Prostate gland (tissue), 2 donors: ENCODE results near the gene NOXA1. TPM values are rescaled to one million over a fixed set of nuclear protein-coding genes. Genes with fewer than 3 reads are reported as not detected.

Experiments used
- DNase-seq: peaks from one replicate; pipeline ENCODE4 v3.0.0-alpha.2; 2019; ENCODE audit warnings: low spot score
- H3K27ac ChIP-seq, 2 donors: fragments of 200-600 bp; sonication (generic); 2 replicates each; pipeline ENCODE4 v1.5.1; 2017 to 2019
- H3K27me3 ChIP-seq: fragments of 200-600 bp; sonication (generic); replicated peaks from 2 replicates; pipeline ENCODE4 v1.5.1; 2019; ENCODE audit not compliant: insufficient read depth
- H3K36me3 ChIP-seq, 2 donors: fragments of 200-600 bp; sonication (generic); 1 replicate in 1 of 2; 2 replicates in 1 of 2; pipeline versions ENCODE4 v1.5.1 to v1.8.1; 2017 to 2019
- H3K4me1 ChIP-seq: fragments of 200-600 bp; sonication (generic); replicated peaks from 2 replicates; pipeline ENCODE4 v1.5.1; 2019
- H3K4me3 ChIP-seq, 2 donors: fragments of 200-600 bp; sonication (generic); 2 replicates each; pipeline ENCODE4 v1.5.1; 2017 to 2019
- H3K9me3 ChIP-seq: fragments of 200-600 bp; sonication (generic); 2 replicates; pipeline ENCODE4 v1.5.1; 2017
- CTCF ChIP-seq, 4 experiments: fragments of 200-600 bp in 2 of 4; fragments of 450-650 bp in 2 of 4; sonication (generic) in 2 of 4; IDR thresholded peaks; 1 replicate in 3 of 4; 2 replicates in 1 of 4; pipeline ENCODE4 v1.5.1; 2016 to 2019; ENCODE audit warnings: antibody characterized with exemption in 4 of 4, mild to moderate bottlenecking in 2 of 4, moderate library complexity in 2 of 4
- POLR2A ChIP-seq: fragments of 450-650 bp; IDR thresholded peaks from one replicate; pipeline ENCODE4 v1.6.1; 2016; ENCODE audit warnings: antibody characterized with exemption, mild to moderate bottlenecking
- POLR2AphosphoS5 ChIP-seq: sonication (generic); formaldehyde crosslinking; IDR thresholded peaks from one replicate; pipeline ENCODE4 v1.6.1; 2017; ENCODE audit warnings: antibody characterized with exemption
- WGBS: methylation state at CpG from one replicate; pipeline ENCODE4 v1.1.5; 2018; 5-methylcytosine and 5-hydroxymethylcytosine counted together
- intact Hi-C: fragments of 100-400 bp; cut with DNase I; formaldehyde crosslinking; loops from one replicate; pipeline ENCODE4 v1.14.2; 2022
- total RNA-seq, 2 donors: library from RNA; depleted of rRNA; stranded (reverse); fragments of >200 nt; gene quantifications; one replicate each; pipeline ENCODE4 v1.1.0, GENCODE V29; 2016

The NOXA1 gene
- total RNA-seq, 2 donors from 2014 or later = 7.5 to 17.1 TPM

GRCh38 chr9:137411260-137411644, 11.9 kb upstream of the NOXA1 start:
- 62% methylated on average over 17 of the region's 17 CpGs for WGBS
- Histone ChIP-seq H3K4me3 (no peak overlapping the region), H3K4me1 (no peaks in the 10 kb centered on the region), H3K27ac (no peak overlapping the region), H3K9me3 (no peaks in the 10 kb centered on the region), H3K36me3 (no peaks in the 10 kb centered on the region), H3K27me3 (no peaks in the 10 kb centered on the region)
- intact Hi-C loops = no loop called here
- DNase-seq = no peak
- no peak for TF ChIP-seq POLR2AphosphoS5
- no peak for TF ChIP-seq POLR2A
- no peak for TF ChIP-seq CTCF (IDR thresholded peaks at IDR 0.05)

GRCh38 chr9:137411645-137412380, 11.4 kb upstream of the NOXA1 start:
- intact Hi-C loops = no loop called here
- H3K9me3 ChIP-seq = no peaks in the 10 kb centered on the region
- 29% methylated on average over 30 of the region's 30 CpGs for WGBS
- peak overlapping the region; percentile 26 to 58 for H3K27ac ChIP-seq
- H3K4me1 ChIP-seq = no peaks in the 10 kb centered on the region
- no peaks in the 10 kb centered on the region for H3K36me3 ChIP-seq
- H3K4me3 ChIP-seq = no peak overlapping the region
- TF ChIP-seq CTCF (IDR thresholded peaks at IDR 0.05) = no peak
- TF ChIP-seq POLR2A = no peak
- TF ChIP-seq POLR2AphosphoS5 = no peak
- H3K27me3 ChIP-seq = no peaks in the 10 kb centered on the region
- peak; percentile 75 for DNase-seq

- TF ChIP-seq POLR2AphosphoS5 = no peak
- no peak for TF ChIP-seq POLR2A
- no peak for TF ChIP-seq CTCF (IDR thresholded peaks at IDR 0.05)
- DNase-seq = no peak
- Histone ChIP-seq H3K4me1 (no peaks in the 10 kb centered on the region), H3K27me3 (no peaks in the 10 kb centered on the region), H3K4me3 (no peak overlapping the region), H3K9me3 (no peaks in the 10 kb centered on the region), H3K36me3 (no peaks in the 10 kb centered on the region), H3K27ac (no peak overlapping the region)
- 79% methylated on average over 10 of the region's 10 CpGs for WGBS
- intact Hi-C loops = no loop called here
These were observed 10.8 kb upstream of the NOXA1 start for GRCh38 chr9:137412431-137412830.

GRCh38 chr9:137415451-137415850, 7.7 kb upstream of the NOXA1 start:
- no peak for DNase-seq
- Histone ChIP-seq H3K36me3 (no peaks in the 10 kb centered on the region), H3K4me3 (no peak overlapping the region), H3K4me1 (no peaks in the 10 kb centered on the region), H3K27me3 (no peaks in the 10 kb centered on the region), H3K9me3 (no peaks in the 10 kb centered on the region), H3K27ac (no peak overlapping the region)
- intact Hi-C loops = no loop called here
- 94% methylated on average over 5 of the region's 5 CpGs for WGBS
- TF ChIP-seq POLR2AphosphoS5 (no peak), CTCF (IDR thresholded peaks at IDR 0.05) (no peak), POLR2A (no peak)

GRCh38 chr9:137416006-137416562, 7.1 kb upstream of the NOXA1 start:
- WGBS = 93% methylated on average over 23 of the region's 23 CpGs

More at GRCh38 chr9:137416006-137416562, 7.1 kb upstream of the NOXA1 start:
- Histone ChIP-seq H3K27ac (no peak overlapping the region), H3K27me3 (no peaks in the 10 kb centered on the region), H3K4me3 (no peak overlapping the region), H3K9me3 (no peaks in the 10 kb centered on the region), H3K36me3 (no peaks in the 10 kb centered on the region), H3K4me1 (no peaks in the 10 kb centered on the region)
- TF ChIP-seq CTCF (IDR thresholded peaks at IDR 0.05) = no peak
- no peak for TF ChIP-seq POLR2AphosphoS5
- no peak for TF ChIP-seq POLR2A
- intact Hi-C loops = no loop called here
- DNase-seq = no peak
